HG02571 (cell line): ENCODE results near the gene LTBP4.
"Not testable (repeated sequence)": the region's sequence is repeated elsewhere in the genome, so short reads cannot be mapped to it uniquely, and the experiment has no call there.

Experiments
- ATAC-seq: cut with Tn5 transposase; IDR thresholded peaks from one replicate; pipeline ENCODE4 v1.9.1; 2021; ENCODE audit warnings: mild to moderate bottlenecking, moderate library complexity; ENCODE audit not compliant: unreplicated experiment

LTBP4 gene

GRCh38 chr19:40627486-40628279, 26.5 kb downstream of the LTBP4 start:
- ATAC-seq, result no peak

- no peak for ATAC-seq
These were observed 28.2 kb downstream of the LTBP4 start for GRCh38 chr19:40629346-40629745.

- ATAC-seq, result no peak
These were observed 29.5 kb downstream of the LTBP4 start for GRCh38 chr19:40630571-40631160.

- ATAC-seq, result no peak
These were observed 31.3 kb downstream of the LTBP4 start for GRCh38 chr19:40632311-40633036.

- no peak for ATAC-seq
These were observed 32.0 kb downstream of the LTBP4 start for GRCh38 chr19:40633207-40633606.

GRCh38 chr19:40638327-40638726, 37.2 kb downstream of the LTBP4 start:
- no peak for ATAC-seq

- ATAC-seq, result no peak
These were observed 38.4 kb downstream of the LTBP4 start for GRCh38 chr19:40639638-40639982.

GRCh38 chr19:40640744-40641143, 39.6 kb downstream of the LTBP4 start:
- no peak for ATAC-seq

- ATAC-seq, result no peak
These were observed 40.1 kb downstream of the LTBP4 start for GRCh38 chr19:40641281-40641680.

GRCh38 chr19:40642051-40642706, 41.0 kb downstream of the LTBP4 start:
- ATAC-seq, result no peak

- no peak for ATAC-seq
These were observed 41.7 kb downstream of the LTBP4 start for GRCh38 chr19:40642757-40643305.

GRCh38 chr19:40646743-40647254, 45.6 kb downstream of the LTBP4 start:
- no peak for ATAC-seq

GRCh38 chr19:40649903-40650675, 48.9 kb downstream of the LTBP4 start:
- not testable (repeated sequence) for ATAC-seq

GRCh38 chr19:40650749-40651305, 49.7 kb downstream of the LTBP4 start:
- no peak for ATAC-seq

GRCh38 chr19:40652303-40652702, 51.1 kb downstream of the LTBP4 start:
- ATAC-seq, result not testable (repeated sequence)

- not testable (repeated sequence) for ATAC-seq
These were observed 54.5 kb downstream of the LTBP4 start for GRCh38 chr19:40655684-40656083.

- no peak for ATAC-seq
These were observed 56.9 kb downstream of the LTBP4 start for GRCh38 chr19:40658031-40658430.

- no peak for ATAC-seq
These were observed 57.9 kb downstream of the LTBP4 start for GRCh38 chr19:40659116-40659515.

- ATAC-seq, result no peak
These were observed 58.4 kb downstream of the LTBP4 start for GRCh38 chr19:40659566-40659965.

- no peak for ATAC-seq
These were observed 60.4 kb downstream of the LTBP4 start for GRCh38 chr19:40661616-40662015.
